Cerebellar nuclear complex (tissue), 1 donor: ENCODE results near the gene PDE6C.

Experiments used
- DNase-seq, 2 experiments: peaks; one replicate each; lab custom pipeline; 2025; lab: John Stamatoyannopoulos, UW

The PDE6C gene

GRCh38 chr10:93702210-93703001 is 90.1 kb downstream of the PDE6C start, which contains the start of gene FRA10AC1:
FRA10AC1 (minus strand) TSS chr10:93702592; CDS start chr10:93700106, 2,486 bp downstream.
- DNase-seq: peak in 1 of 2 experiments; percentile 65

GRCh38 chr10:93703066-93703465 is 90.7 kb downstream of the PDE6C start:
- peak in 1 of 2 experiments; percentile 29 for DNase-seq

- DNase-seq: no peak
These were observed 91.5 kb downstream of the PDE6C start for GRCh38 chr10:93703841-93704240.

- no peak for DNase-seq
These were observed 92.1 kb downstream of the PDE6C start for GRCh38 chr10:93704451-93704850.

- DNase-seq: no peak
These were observed 95.3 kb downstream of the PDE6C start for GRCh38 chr10:93707623-93708022.

GRCh38 chr10:93710333-93710909 is 98.1 kb downstream of the PDE6C start:
- DNase-seq: no peak

- DNase-seq: no peak
These were observed 99.6 kb downstream of the PDE6C start for GRCh38 chr10:93711891-93712290.

- DNase-seq: no peak
These were observed 100.3 kb downstream of the PDE6C start for GRCh38 chr10:93712593-93712992.

- DNase-seq: no peak
These were observed 103.0 kb downstream of the PDE6C start for GRCh38 chr10:93715345-93715744.
